ENCODE data around the gene EPHA4. TPM values are rescaled to one million over a fixed set of nuclear protein-coding genes. Genes with fewer than 3 reads are reported as not detected.
A peak's percentile ranks its signal among the peaks of the same experiment; 100 is the strongest.

Gene EPHA4
- total and polyA plus RNA-seq, 4 experiments from 2014 or later = 20.9 to 132 (median 79.9) TPM

GRCh38 chr2:221493391-221493790 lies 78.7 kb downstream of the EPHA4 start:
- ChIA-PET POLR2A (ENCODE audit: partially characterized antibody) (interaction anchor here (1.7 kb wide), 2 partner anchors 11 to 25 kb away, joined by 5 to 7 read pairs; no protein-coding TSS in a partner anchor), CTCF (ENCODE audit: partially characterized antibody) (no interaction called here)
- no peak overlapping the region for H3K27ac ChIP-seq (ENCODE audit: low read depth, low read length)
- Mint-ChIP-seq H3K4me3 (no peak overlapping the region), H3K36me3 (peaks cover 55 to 59% of the 10 kb centered on the region in 2 donors), H3K4me1 (peaks cover 12 to 14% (median 12%) of the 10 kb centered on the region in 4 donors), H3K9me3 (no peaks in the 10 kb centered on the region), H3K27me3 (no peaks in the 10 kb centered on the region), H3K27ac (no peak overlapping the region)
- H3K36me3 ChIP-seq (ENCODE audit: insufficient read depth, low read length) = no peaks in the 10 kb centered on the region
- intact Hi-C loops (cut with micrococcal nuclease) = no loop called here
- no peaks in the 10 kb centered on the region for H3K4me1 ChIP-seq (ENCODE audit: insufficient read depth, low read length)
- H3K9me3 ChIP-seq (ENCODE audit: control insufficient read depth in 1 of 2, low read length in 2 of 2) = no peaks in the 10 kb centered on the region
- no peak for DNase-seq
- H3K4me3 ChIP-seq (ENCODE audit: low read length in 2 of 2) = no peak overlapping the region
- H3K27me3 ChIP-seq (ENCODE audit: insufficient read depth, low read length) = no peaks in the 10 kb centered on the region

- no peaks in the 10 kb centered on the region for H3K4me1 ChIP-seq (ENCODE audit: insufficient read depth, low read length)
- intact Hi-C loops (cut with micrococcal nuclease) = no loop called here
- H3K27ac ChIP-seq (ENCODE audit: low read depth, low read length) = no peak overlapping the region
- no peaks in the 10 kb centered on the region for H3K9me3 ChIP-seq (ENCODE audit: control insufficient read depth in 1 of 2, low read length in 2 of 2)
- H3K4me1 Mint-ChIP-seq = peaks cover 7 to 12% (median 10%) of the 10 kb centered on the region in 4 donors
- ChIA-PET CTCF (ENCODE audit: partially characterized antibody) (interaction anchor here (0.8 to 1.1 kb wide), 2 partner anchors 8 to 81 kb away, joined by 3 to 4 read pairs; no protein-coding TSS in a partner anchor), POLR2A (ENCODE audit: partially characterized antibody) (interaction anchor here (0.7 to 1.7 kb wide), 4 partner anchors 12 to 79 kb away, joined by 3 to 7 read pairs (median 4); no protein-coding TSS in a partner anchor)
- no peak for DNase-seq
- H3K9me3 Mint-ChIP-seq = no peaks in the 10 kb centered on the region
- H3K27ac Mint-ChIP-seq = no peak overlapping the region
- no peak overlapping the region for H3K4me3 ChIP-seq (ENCODE audit: low read length in 2 of 2)
- H3K27me3 Mint-ChIP-seq = no peaks in the 10 kb centered on the region
- H3K36me3 Mint-ChIP-seq = peaks cover 48 to 51% of the 10 kb centered on the region in 2 donors
- H3K36me3 ChIP-seq (ENCODE audit: insufficient read depth, low read length) = no peaks in the 10 kb centered on the region
- H3K4me3 Mint-ChIP-seq = no peak overlapping the region
- H3K27me3 ChIP-seq (ENCODE audit: insufficient read depth, low read length) = no peaks in the 10 kb centered on the region
Measured at GRCh38 chr2:221492636-221493035, 79.5 kb downstream of the EPHA4 start.

- Histone ChIP-seq H3K27me3 (ENCODE audit: insufficient read depth, low read length) (no peaks in the 10 kb centered on the region), H3K9me3 (ENCODE audit: control insufficient read depth in 1 of 2, low read length in 2 of 2) (no peaks in the 10 kb centered on the region), H3K4me3 (ENCODE audit: low read length in 2 of 2) (no peak overlapping the region), H3K27ac (ENCODE audit: low read depth, low read length) (no peak overlapping the region), H3K36me3 (ENCODE audit: insufficient read depth, low read length) (no peaks in the 10 kb centered on the region), H3K4me1 (ENCODE audit: insufficient read depth, low read length) (no peaks in the 10 kb centered on the region)
- peak overlapping the region in 1 of 7 donors; percentile 48 for H3K27ac Mint-ChIP-seq
- no peaks in the 10 kb centered on the region for H3K9me3 Mint-ChIP-seq
- H3K4me3 Mint-ChIP-seq = no peak overlapping the region
- POLR2A ChIA-PET (ENCODE audit: partially characterized antibody) = interaction anchor here (0.9 to 1.4 kb wide), 2 partner anchors 27 to 28 kb away, joined by 4 to 6 read pairs; no protein-coding TSS in a partner anchor
- intact Hi-C loops (cut with micrococcal nuclease) = no loop called here
- H3K36me3 Mint-ChIP-seq = peaks cover 34 to 52% of the 10 kb centered on the region in 2 donors
- H3K4me1 Mint-ChIP-seq = peaks cover 9 to 15% (median 12%) of the 10 kb centered on the region in 4 donors
- no peaks in the 10 kb centered on the region for H3K27me3 Mint-ChIP-seq
- DNase-seq = no peak
- CTCF ChIA-PET (ENCODE audit: partially characterized antibody) = interaction anchor here (1.1 to 1.5 kb wide), 2 partner anchors 9 to 44 kb away, joined by 3 to 7 read pairs; no protein-coding TSS in a partner anchor
Measured at GRCh38 chr2:221490506-221491060, 81.5 kb downstream of the EPHA4 start.

DNA sequence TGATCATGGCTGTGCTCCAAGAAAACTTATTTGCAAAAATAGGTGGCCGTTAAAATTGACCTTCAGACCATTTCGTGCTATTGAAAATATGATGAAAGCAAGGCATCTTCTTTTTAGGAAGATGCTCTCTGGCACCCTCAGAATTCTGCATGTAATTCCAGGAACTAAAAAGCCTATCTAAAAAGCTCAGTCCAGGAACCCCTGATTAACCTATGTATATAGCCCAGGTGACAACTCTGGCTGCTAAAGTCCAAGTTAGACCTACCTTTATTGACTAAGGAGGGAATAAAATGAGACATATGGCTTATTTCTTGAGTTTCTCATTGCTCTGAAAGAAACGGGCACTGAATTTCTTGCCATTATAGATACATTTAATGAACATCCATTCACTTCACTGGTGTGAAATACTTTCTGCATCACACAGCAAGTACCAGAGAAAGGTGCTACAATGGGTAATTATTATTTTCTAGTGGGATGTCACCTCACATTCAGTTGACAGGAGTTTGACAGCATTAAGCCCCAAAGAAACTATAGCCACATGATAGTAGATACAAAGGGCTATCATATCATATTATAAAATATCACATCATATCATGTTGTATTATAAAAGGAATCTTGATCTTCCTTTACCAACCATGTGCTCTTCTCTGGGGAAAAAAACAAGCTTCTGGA lies 83.8 kb downstream of the EPHA4 start:
- H3K4me1 ChIP-seq (ENCODE audit: insufficient read depth, low read length) = no peaks in the 10 kb centered on the region
- Mint-ChIP-seq H3K4me1 (peaks cover 9 to 14% (median 12%) of the 10 kb centered on the region in 4 donors), H3K9me3 (no peaks in the 10 kb centered on the region), H3K27ac (no peak overlapping the region), H3K4me3 (no peak overlapping the region), H3K27me3 (no peaks in the 10 kb centered on the region), H3K36me3 (peaks cover 20 to 44% of the 10 kb centered on the region in 2 donors)
- no peaks in the 10 kb centered on the region for H3K9me3 ChIP-seq (ENCODE audit: control insufficient read depth in 1 of 2, low read length in 2 of 2)
- no peak overlapping the region for H3K27ac ChIP-seq (ENCODE audit: low read depth, low read length)
- intact Hi-C loops (cut with micrococcal nuclease) = no loop called here
- H3K27me3 ChIP-seq (ENCODE audit: insufficient read depth, low read length) = no peaks in the 10 kb centered on the region
- ChIA-PET POLR2A (ENCODE audit: partially characterized antibody) (interaction anchor here (1.5 kb wide), 1 partner anchor 30 kb away, joined by 5 read pairs; no protein-coding TSS in a partner anchor), CTCF (ENCODE audit: partially characterized antibody) (no interaction called here)
- no peak for DNase-seq
- H3K4me3 ChIP-seq (ENCODE audit: low read length in 2 of 2) = no peak overlapping the region
- no peaks in the 10 kb centered on the region for H3K36me3 ChIP-seq (ENCODE audit: insufficient read depth, low read length)

DNA sequence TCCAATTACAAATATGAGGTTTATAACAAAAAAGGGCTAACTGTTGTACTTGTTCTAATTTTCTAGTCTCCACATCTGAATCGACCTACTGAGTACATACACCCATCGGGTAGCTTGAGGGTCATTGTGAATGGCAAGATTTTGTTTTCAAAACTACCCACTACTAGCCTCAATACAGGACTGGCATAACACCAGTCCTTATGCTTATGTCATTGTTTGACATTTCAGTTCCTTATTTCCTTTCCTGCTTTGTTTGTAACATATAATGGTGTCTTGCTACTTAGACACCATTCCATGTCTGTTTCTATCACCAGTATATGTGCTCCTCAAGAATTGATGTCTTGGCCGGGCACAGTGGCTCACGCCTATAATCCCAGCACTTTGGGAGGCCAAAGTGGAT lies 86.0 kb downstream of the EPHA4 start:
- no peak for DNase-seq
- ChIA-PET POLR2A (ENCODE audit: partially characterized antibody) (no interaction called here), CTCF (ENCODE audit: partially characterized antibody) (interaction anchor here (1.3 kb wide), 1 partner anchor 88 kb away, joined by 3 read pairs; no protein-coding TSS in a partner anchor)
- H3K27ac Mint-ChIP-seq = peak overlapping the region in 2 of 7 donors; percentile 26 to 37
- H3K9me3 Mint-ChIP-seq = no peaks in the 10 kb centered on the region
- Histone ChIP-seq H3K27me3 (ENCODE audit: insufficient read depth, low read length) (no peaks in the 10 kb centered on the region), H3K4me1 (ENCODE audit: insufficient read depth, low read length) (no peaks in the 10 kb centered on the region), H3K27ac (ENCODE audit: low read depth, low read length) (no peak overlapping the region), H3K4me3 (ENCODE audit: low read length in 2 of 2) (no peak overlapping the region), H3K36me3 (ENCODE audit: insufficient read depth, low read length) (no peaks in the 10 kb centered on the region), H3K9me3 (ENCODE audit: control insufficient read depth in 1 of 2, low read length in 2 of 2) (no peaks in the 10 kb centered on the region)
- H3K27me3 Mint-ChIP-seq = no peaks in the 10 kb centered on the region
- peaks cover 6 to 11% (median 10%) of the 10 kb centered on the region in 4 donors for H3K4me1 Mint-ChIP-seq
- no peak overlapping the region for H3K4me3 Mint-ChIP-seq
- intact Hi-C loops (cut with micrococcal nuclease) = no loop called here
- peaks cover 14 to 34% of the 10 kb centered on the region in 2 donors for H3K36me3 Mint-ChIP-seq

GRCh38 chr2:221485503-221485870 lies 86.6 kb downstream of the EPHA4 start:
- Mint-ChIP-seq H3K4me1 (peaks cover 5 to 8% (median 7%) of the 10 kb centered on the region in 4 donors), H3K27me3 (no peaks in the 10 kb centered on the region), H3K4me3 (no peak overlapping the region), H3K27ac (peak overlapping the region in 1 of 7 donors; percentile 29), H3K36me3 (peaks cover 19 to 36% of the 10 kb centered on the region in 2 donors), H3K9me3 (no peaks in the 10 kb centered on the region)
- no peaks in the 10 kb centered on the region for H3K4me1 ChIP-seq (ENCODE audit: insufficient read depth, low read length)
- no peak overlapping the region for H3K27ac ChIP-seq (ENCODE audit: low read depth, low read length)
- DNase-seq = no peak
- H3K36me3 ChIP-seq (ENCODE audit: insufficient read depth, low read length) = no peaks in the 10 kb centered on the region
- no peak overlapping the region for H3K4me3 ChIP-seq (ENCODE audit: low read length in 2 of 2)
- H3K9me3 ChIP-seq (ENCODE audit: control insufficient read depth in 1 of 2, low read length in 2 of 2) = no peaks in the 10 kb centered on the region
- POLR2A ChIA-PET (ENCODE audit: partially characterized antibody) = no interaction called here
- CTCF ChIA-PET (ENCODE audit: partially characterized antibody) = interaction anchor here (1.3 to 2.7 kb wide), 2 partner anchors 15 to 88 kb away, joined by 3 to 11 read pairs; no protein-coding TSS in a partner anchor
- H3K27me3 ChIP-seq (ENCODE audit: insufficient read depth, low read length) = no peaks in the 10 kb centered on the region
- intact Hi-C loops (cut with micrococcal nuclease) = no loop called here
